ENCODE data around the gene ANXA6.

DNA sequence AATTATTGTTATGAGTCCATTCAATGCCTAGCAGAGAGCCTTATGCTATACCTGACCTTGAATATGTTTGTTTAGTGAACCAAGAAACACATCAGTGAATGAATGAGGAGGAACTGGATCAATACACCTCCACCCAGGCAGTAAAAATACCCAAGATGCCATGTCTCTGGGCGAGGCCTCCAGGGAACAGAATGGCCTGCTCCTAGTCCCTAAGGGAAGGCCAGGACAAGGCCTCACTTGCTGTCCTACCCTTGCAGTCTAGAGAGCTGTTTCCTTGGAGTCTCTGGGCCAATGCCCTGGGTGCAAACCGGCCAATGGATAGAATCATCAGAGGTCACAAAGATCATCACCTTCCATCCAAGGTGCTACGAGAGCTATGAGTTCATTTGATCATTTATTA lies 102.9 kb downstream of the ANXA6 start:
- TF ChIP-seq, protein P1, sequence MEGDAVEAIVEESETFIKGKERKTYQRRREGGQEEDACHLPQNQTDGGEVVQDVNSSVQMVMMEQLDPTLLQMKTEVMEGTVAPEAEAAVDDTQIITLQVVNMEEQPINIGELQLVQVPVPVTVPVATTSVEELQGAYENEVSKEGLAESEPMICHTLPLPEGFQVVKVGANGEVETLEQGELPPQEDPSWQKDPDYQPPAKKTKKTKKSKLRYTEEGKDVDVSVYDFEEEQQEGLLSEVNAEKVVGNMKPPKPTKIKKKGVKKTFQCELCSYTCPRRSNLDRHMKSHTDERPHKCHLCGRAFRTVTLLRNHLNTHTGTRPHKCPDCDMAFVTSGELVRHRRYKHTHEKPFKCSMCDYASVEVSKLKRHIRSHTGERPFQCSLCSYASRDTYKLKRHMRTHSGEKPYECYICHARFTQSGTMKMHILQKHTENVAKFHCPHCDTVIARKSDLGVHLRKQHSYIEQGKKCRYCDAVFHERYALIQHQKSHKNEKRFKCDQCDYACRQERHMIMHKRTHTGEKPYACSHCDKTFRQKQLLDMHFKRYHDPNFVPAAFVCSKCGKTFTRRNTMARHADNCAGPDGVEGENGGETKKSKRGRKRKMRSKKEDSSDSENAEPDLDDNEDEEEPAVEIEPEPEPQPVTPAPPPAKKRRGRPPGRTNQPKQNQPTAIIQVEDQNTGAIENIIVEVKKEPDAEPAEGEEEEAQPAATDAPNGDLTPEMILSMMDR (IDR thresholded peaks at IDR 0.05; ENCODE audit: insufficient read depth, low read depth, low read length) = no peak
- TF ChIP-seq EZH2 (IDR thresholded peaks at IDR 0.05; ENCODE audit: insufficient read depth, low read length) = no peak
